ENCODE results near the gene MAOB.

Gene MAOB

GRCh38 chrX:43861750-43862149 is 20.5 kb downstream of the MAOB start:
- H3K9me3 ChIP-seq = no peaks in the 10 kb centered on the region
- no peak overlapping the region for H3K4me2 ChIP-seq
- H3K27me3 ChIP-seq = no peaks in the 10 kb centered on the region
- H3K4me1 ChIP-seq = no peaks in the 10 kb centered on the region
- H3K36me3 ChIP-seq = no peaks in the 10 kb centered on the region
- no peak overlapping the region for H3K27ac ChIP-seq
- no peaks in the 10 kb centered on the region for H4K20me1 ChIP-seq
- H3K9ac ChIP-seq = no peak overlapping the region
- H3K4me3 ChIP-seq = no peak overlapping the region
- no peak for TF ChIP-seq Cebpa-rat (IDR thresholded peaks at IDR 0.05)

GRCh38 chrX:43860646-43861370 is 21.4 kb downstream of the MAOB start:
- H3K4me1 ChIP-seq = no peaks in the 10 kb centered on the region
- H3K4me2 ChIP-seq = no peak overlapping the region
- no peak overlapping the region for H3K4me3 ChIP-seq
- TF ChIP-seq Cebpa-rat (IDR thresholded peaks at IDR 0.05) = no peak
- no peaks in the 10 kb centered on the region for H3K27me3 ChIP-seq
- H4K20me1 ChIP-seq = no peaks in the 10 kb centered on the region
- no peaks in the 10 kb centered on the region for H3K9me3 ChIP-seq
- H3K27ac ChIP-seq = no peak overlapping the region
- no peak overlapping the region for H3K9ac ChIP-seq
- no peaks in the 10 kb centered on the region for H3K36me3 ChIP-seq

GRCh38 chrX:43853225-43853828 is 28.9 kb downstream of the MAOB start:
- Histone ChIP-seq H4K20me1 (no peaks in the 10 kb centered on the region), H3K36me3 (no peaks in the 10 kb centered on the region), H3K4me1 (no peaks in the 10 kb centered on the region)

GRCh38 chrX:43850629-43851028 is 31.6 kb downstream of the MAOB start:
- TF ChIP-seq Cebpa-rat (IDR thresholded peaks at IDR 0.05) = no peak
- H3K9ac ChIP-seq = no peak overlapping the region
- H3K4me2 ChIP-seq = no peak overlapping the region
- no peaks in the 10 kb centered on the region for H3K27me3 ChIP-seq
- no peaks in the 10 kb centered on the region for H3K9me3 ChIP-seq
- H3K27ac ChIP-seq = no peak overlapping the region
- no peaks in the 10 kb centered on the region for H3K36me3 ChIP-seq
- H3K4me1 ChIP-seq = no peaks in the 10 kb centered on the region
- no peaks in the 10 kb centered on the region for H4K20me1 ChIP-seq
- H3K4me3 ChIP-seq = no peak overlapping the region

More at GRCh38 chrX:43853225-43853828, 28.9 kb downstream of the MAOB start:
- H3K4me3 ChIP-seq = no peak overlapping the region
- no peak overlapping the region for H3K27ac ChIP-seq
- H3K27me3 ChIP-seq = no peaks in the 10 kb centered on the region
- H3K9me3 ChIP-seq = no peaks in the 10 kb centered on the region
- H3K9ac ChIP-seq = no peak overlapping the region
- no peak overlapping the region for H3K4me2 ChIP-seq
- no peak for TF ChIP-seq Cebpa-rat (IDR thresholded peaks at IDR 0.05)

GRCh38 chrX:43849173-43849572 is 33.1 kb downstream of the MAOB start:
- Histone ChIP-seq H3K9ac (no peak overlapping the region), H3K4me3 (no peak overlapping the region)
- TF ChIP-seq Cebpa-rat (IDR thresholded peaks at IDR 0.05) = no peak

GRCh38 chrX:43847352-43847751 is 34.9 kb downstream of the MAOB start:
- Histone ChIP-seq H3K4me1 (no peaks in the 10 kb centered on the region), H3K27me3 (no peaks in the 10 kb centered on the region), H3K36me3 (no peaks in the 10 kb centered on the region), H3K9ac (no peak overlapping the region), H3K4me3 (no peak overlapping the region), H3K9me3 (no peaks in the 10 kb centered on the region), H4K20me1 (no peaks in the 10 kb centered on the region), H3K27ac (no peak overlapping the region), H3K4me2 (no peak overlapping the region)
- no peak for TF ChIP-seq Cebpa-rat (IDR thresholded peaks at IDR 0.05)

More at GRCh38 chrX:43849173-43849572, 33.1 kb downstream of the MAOB start:
- H3K27ac ChIP-seq = no peak overlapping the region
- H4K20me1 ChIP-seq = no peaks in the 10 kb centered on the region
- H3K4me1 ChIP-seq = no peaks in the 10 kb centered on the region
- H3K9me3 ChIP-seq = no peaks in the 10 kb centered on the region
- H3K4me2 ChIP-seq = no peak overlapping the region
- no peaks in the 10 kb centered on the region for H3K27me3 ChIP-seq
- no peaks in the 10 kb centered on the region for H3K36me3 ChIP-seq

GRCh38 chrX:43846558-43846957 is 35.7 kb downstream of the MAOB start:
- Histone ChIP-seq H3K27ac (no peak overlapping the region), H3K4me2 (no peak overlapping the region), H3K9me3 (no peaks in the 10 kb centered on the region), H3K27me3 (no peaks in the 10 kb centered on the region), H3K4me1 (no peaks in the 10 kb centered on the region), H3K36me3 (no peaks in the 10 kb centered on the region), H3K4me3 (no peak overlapping the region), H3K9ac (no peak overlapping the region), H4K20me1 (no peaks in the 10 kb centered on the region)
- TF ChIP-seq Cebpa-rat (IDR thresholded peaks at IDR 0.05) = no peak

- Histone ChIP-seq H3K36me3 (no peaks in the 10 kb centered on the region), H3K27me3 (no peaks in the 10 kb centered on the region), H3K9ac (no peak overlapping the region), H3K4me1 (no peaks in the 10 kb centered on the region), H3K4me2 (no peak overlapping the region), H3K4me3 (no peak overlapping the region), H3K9me3 (no peaks in the 10 kb centered on the region), H4K20me1 (no peaks in the 10 kb centered on the region), H3K27ac (no peak overlapping the region)
- no peak for TF ChIP-seq Cebpa-rat (IDR thresholded peaks at IDR 0.05)
These were observed 36.5 kb downstream of the MAOB start for GRCh38 chrX:43845776-43846175.

GRCh38 chrX:43840265-43840664 is 42.0 kb downstream of the MAOB start:
- no peaks in the 10 kb centered on the region for H3K36me3 ChIP-seq
- no peaks in the 10 kb centered on the region for H3K9me3 ChIP-seq
- no peak overlapping the region for H3K9ac ChIP-seq
- TF ChIP-seq Cebpa-rat (IDR thresholded peaks at IDR 0.05) = no peak
- peaks cover 9% of the 10 kb centered on the region; the same call in 1 of the 2 replicates for H3K4me1 ChIP-seq
- no peaks in the 10 kb centered on the region for H4K20me1 ChIP-seq
- H3K27ac ChIP-seq = no peak overlapping the region
- H3K4me3 ChIP-seq = no peak overlapping the region
- no peaks in the 10 kb centered on the region for H3K27me3 ChIP-seq
- no peak overlapping the region for H3K4me2 ChIP-seq

GRCh38 chrX:43836435-43837184 is 45.6 kb downstream of the MAOB start:
- Histone ChIP-seq H3K36me3 (no peaks in the 10 kb centered on the region), H3K4me3 (no peak overlapping the region), H4K20me1 (no peaks in the 10 kb centered on the region), H3K27ac (no peak overlapping the region), H3K9me3 (no peaks in the 10 kb centered on the region), H3K4me2 (no peak overlapping the region), H3K4me1 (peaks cover 11% of the 10 kb centered on the region; the same call in 1 of the 2 replicates), H3K9ac (no peak overlapping the region), H3K27me3 (no peaks in the 10 kb centered on the region)
- no peak for TF ChIP-seq Cebpa-rat (IDR thresholded peaks at IDR 0.05)
